ENCODE data around the gene FARP1.

FARP1 gene

GRCh38 chr13:98203646-98204326 lies 60.9 kb downstream of the FARP1 start:
- DNase-seq (ENCODE audit: low spot score): no peak

DNA sequence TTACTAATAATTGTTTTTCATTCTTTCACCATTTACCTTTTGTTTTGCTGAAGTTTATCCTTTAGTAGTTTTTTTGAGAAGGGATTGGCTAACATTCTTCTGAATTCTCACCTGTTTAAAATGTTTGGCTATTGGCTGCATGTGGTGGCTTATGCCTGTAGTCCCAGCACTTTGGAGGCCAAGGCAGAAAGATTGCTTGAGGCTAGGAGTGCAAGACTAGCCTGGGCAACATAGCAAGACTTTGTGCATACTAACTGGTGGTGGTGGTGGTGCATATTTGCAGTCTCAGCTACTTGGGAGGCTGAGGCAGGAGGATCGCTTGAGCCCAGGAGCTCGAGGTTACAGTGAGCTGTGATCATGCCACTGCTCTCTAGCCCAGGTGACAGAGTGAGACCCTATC lies 61.7 kb downstream of the FARP1 start:
- DNase-seq (ENCODE audit: low spot score): no peak

- no peak for DNase-seq (ENCODE audit: low spot score)
Observed at GRCh38 chr13:98206946-98207345, 64.1 kb downstream of the FARP1 start.

- no peak for DNase-seq (ENCODE audit: low spot score)
Observed at GRCh38 chr13:98207416-98207815, 64.5 kb downstream of the FARP1 start.

DNA sequence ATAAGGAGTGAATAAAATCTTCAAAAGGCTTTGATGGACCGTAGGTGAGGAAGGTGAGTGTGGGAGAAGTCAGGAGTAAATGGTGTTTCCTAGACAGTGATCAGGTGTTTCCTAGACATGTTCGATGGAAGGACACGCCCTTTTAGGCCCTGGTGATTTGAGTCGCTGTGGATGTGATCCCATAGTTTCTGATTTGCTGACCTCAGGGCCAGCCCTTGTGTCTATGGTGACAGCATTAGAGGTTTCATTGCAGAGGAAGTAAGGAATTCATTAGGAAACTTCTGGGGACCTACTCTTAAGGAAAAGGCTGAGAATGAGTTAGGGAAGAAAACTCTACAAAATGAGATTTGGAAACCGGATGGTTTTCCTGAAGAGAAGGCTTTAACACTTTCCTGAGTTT lies 65.7 kb downstream of the FARP1 start:
- DNase-seq (ENCODE audit: low spot score): no peak

DNA sequence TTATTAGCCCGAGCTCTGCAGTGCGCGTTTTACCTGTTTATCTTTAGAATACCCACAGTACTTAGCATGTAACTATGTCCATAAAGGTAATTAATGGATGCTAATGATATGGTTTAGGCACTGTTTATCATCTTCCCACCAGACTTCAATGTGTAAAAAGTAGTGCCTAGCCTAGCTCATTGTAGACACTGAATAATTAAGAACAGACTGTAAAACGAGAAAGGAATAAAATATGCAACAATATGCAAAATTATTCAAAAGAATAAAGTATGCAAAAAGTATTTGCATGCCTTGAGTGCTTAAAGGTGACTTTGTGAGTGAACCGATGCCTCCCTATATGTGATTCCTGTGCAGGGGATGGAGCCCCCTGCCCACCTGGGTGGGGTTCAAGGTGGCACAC lies 69.9 kb downstream of the FARP1 start:
- no peak for DNase-seq (ENCODE audit: low spot score)

DNA sequence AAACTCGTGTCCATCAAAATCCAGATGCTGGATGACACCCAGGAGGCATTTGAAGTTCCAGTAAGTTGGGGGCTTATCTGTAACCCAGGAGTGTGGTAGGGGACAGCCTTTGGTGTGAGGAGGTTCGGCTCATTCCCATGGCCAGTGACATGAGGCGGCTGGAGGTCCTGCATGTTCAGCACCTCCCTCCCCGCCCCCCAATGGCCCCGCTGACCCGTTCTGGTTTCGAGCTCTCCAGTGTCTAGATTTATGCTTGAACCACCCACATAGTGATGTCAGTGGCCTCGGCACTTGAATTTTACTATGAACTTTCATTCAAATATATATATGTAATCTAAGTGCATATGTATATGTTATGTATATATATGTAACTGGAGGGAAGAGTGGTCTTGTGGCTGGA lies 70.5 kb downstream of the FARP1 start:
- DNase-seq (ENCODE audit: low spot score): no peak

DNA sequence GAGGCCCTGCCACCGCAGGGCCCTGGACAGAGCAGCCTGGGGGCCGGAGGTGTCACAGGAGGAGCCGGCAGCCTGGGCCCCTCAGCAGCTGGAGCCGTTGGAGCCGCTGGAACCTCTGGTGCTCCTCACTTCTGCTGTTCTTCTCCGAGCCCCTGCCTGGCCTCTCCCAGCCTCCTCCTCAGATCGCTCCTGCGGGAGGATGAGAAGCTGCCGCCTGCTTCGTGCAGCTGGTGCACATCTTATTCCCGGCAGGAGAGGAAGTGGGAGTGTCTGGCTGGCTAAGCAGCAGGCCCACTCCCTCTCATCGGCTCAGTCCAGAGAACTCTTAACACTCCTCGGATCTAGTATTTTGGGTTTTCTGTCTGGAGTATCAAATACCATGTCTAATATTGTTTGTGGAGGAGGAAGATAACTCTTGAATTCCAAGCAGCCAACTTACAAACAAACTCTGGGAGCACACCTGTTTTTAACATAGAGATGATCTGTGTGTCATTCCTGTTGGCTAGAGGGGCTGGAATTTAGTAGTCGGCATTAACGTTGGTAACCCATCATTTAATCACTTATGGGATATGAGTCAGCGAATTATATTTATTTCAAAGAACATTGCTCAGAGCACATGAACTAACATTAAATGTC lies 71.2 kb downstream of the FARP1 start:
- DNase-seq (ENCODE audit: low spot score): no peak

DNA sequence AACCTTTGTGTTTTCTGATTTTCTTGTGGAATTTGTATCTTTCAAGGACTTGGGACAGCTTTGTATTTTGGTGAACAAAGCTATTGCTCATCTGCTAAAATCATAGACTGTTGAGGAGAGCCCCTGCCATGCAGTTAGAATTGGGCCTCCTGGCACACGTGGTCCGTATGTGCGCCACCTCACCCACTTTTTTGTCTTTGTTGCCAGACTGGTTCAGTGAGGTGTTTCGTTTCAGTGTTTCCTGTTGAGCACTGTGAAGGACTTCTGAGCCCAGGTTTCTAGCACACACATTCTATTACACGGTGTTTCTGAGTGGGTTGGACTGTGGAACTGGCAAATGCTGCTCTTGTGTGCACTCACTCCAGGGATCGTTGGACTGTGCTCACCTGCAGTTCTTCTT lies 71.8 kb downstream of the FARP1 start:
- no peak for DNase-seq (ENCODE audit: low spot score)

DNA sequence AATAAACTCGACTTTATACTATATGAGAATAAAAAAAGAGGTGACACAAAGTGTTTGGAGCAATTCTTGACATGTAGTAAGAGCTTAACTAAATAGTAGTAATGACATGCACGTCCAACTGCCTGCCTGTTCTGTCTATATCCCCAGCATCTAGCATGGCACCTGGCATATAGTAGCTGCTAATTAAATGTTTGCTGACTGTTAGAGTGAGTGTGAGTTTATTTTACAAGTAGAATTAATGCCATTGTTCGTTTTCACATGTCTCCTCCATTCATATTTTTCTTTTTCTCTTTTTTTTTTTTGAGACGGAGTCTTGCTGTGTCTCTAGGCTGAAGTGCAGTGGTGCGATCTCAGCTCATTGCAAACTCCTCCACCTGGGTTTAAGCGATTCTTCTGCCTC lies 72.6 kb downstream of the FARP1 start:
- no peak for DNase-seq (ENCODE audit: low spot score)

- no peak for DNase-seq (ENCODE audit: low spot score)
Observed at GRCh38 chr13:98216135-98216565, 73.3 kb downstream of the FARP1 start.

- no peak for DNase-seq (ENCODE audit: low spot score)
Observed at GRCh38 chr13:98216711-98217285, 73.9 kb downstream of the FARP1 start.

- DNase-seq (ENCODE audit: low spot score): no peak
Observed at GRCh38 chr13:98217597-98217996, 74.7 kb downstream of the FARP1 start.

DNA sequence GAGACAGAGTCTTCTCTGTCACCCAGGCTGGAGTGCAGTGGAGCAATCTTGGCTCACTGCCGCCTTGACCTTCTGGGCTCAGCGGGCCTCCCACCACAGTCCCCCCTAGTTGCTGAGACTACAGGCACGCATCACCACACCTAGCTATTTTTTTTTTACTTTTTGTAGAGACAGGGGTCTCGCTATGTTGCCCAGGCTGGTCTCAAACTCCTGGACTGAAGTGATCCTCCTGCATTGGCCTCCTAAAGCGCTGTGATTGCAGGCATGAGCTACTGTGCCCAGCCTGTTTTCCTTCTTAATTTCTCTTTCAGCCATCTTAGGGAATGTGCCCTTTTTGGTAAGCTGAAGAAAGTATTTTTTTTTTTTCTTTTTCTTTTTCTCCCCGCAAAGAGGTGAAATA lies 76.8 kb downstream of the FARP1 start:
- no peak for DNase-seq (ENCODE audit: low spot score)

GRCh38 chr13:98220271-98220791 lies 77.4 kb downstream of the FARP1 start:
- DNase-seq (ENCODE audit: low spot score): no peak

GRCh38 chr13:98221234-98221633 lies 78.3 kb downstream of the FARP1 start:
- no peak for DNase-seq (ENCODE audit: low spot score)

DNA sequence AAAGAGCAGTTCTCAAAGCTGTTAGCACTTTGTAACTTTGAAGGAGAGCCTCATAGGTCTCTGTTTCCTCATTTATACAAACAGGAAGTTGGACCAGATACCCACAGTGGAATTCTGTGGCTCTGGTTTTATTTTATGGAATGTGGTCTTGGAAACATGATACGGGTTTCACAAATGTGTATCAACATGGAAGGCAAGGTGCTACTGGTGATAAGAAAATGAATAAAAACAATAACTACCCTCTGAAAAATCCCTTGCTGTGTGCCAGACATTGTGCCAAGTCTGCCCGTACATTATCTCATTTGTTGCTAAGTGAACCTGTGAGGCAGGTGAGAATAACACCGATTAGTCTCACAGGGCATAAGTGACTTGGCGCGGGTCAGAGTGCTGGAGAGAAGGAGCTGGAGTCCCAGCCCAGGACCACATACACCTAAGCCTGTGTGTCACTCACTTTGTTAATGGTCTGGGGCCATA lies 79.2 kb downstream of the FARP1 start:
- DNase-seq (ENCODE audit: low spot score): no peak

DNA sequence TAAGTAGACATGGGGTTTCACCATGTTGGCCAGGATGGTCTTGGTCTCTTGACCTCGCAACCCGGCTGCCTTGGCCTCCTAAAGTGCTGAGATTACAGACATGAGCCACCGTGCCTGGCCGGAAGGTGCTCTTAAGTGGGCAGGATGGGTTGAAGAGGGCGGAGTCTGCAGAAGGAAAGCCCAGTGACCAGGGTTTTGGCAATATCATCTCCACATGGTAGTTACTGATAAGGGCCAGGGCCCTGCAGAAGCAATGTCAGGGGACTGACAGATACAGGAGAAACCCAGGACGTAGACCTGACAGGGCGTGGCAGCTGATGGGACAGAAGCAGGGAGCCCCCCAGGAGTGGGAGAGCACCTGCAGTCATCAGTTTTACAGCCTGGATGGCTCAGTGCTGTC lies 79.9 kb downstream of the FARP1 start:
- DNase-seq (ENCODE audit: low spot score): no peak

- DNase-seq (ENCODE audit: low spot score): no peak
Observed at GRCh38 chr13:98223741-98224140, 80.8 kb downstream of the FARP1 start.

DNA sequence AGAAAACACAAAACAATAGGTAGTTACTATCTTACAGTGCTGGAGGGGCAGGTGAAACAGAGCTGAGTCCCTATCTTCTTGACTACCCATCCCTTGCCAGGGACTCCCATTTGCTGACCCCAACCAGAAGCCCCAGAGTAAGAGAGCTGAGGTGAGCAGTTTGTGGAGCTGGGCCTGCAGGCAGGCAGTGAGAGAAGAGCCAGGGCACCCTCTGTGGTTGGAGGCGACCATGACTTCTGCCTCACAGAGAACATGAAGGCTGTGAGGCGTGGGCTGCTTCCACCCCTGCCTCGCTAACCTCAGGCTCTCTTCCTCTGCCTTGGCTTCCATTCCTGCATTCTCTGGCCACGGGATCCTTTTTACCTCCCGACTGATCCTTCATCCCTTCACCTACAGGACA lies 81.7 kb downstream of the FARP1 start:
- no peak for DNase-seq (ENCODE audit: low spot score)

- DNase-seq (ENCODE audit: low spot score): no peak
Observed at GRCh38 chr13:98225036-98225940, 82.4 kb downstream of the FARP1 start.

GRCh38 chr13:98226496-98226895 lies 83.6 kb downstream of the FARP1 start:
- no peak for DNase-seq (ENCODE audit: low spot score)

Data from HuH-7.5 (cell line).